Activated naive CD8-positive, alpha-beta T cell (primary cell): ENCODE measurements around the gene RGS7BP.

ENCODE experiments used
- H3K27ac Mint-ChIP-seq: one replicate; pipeline ENCODE4 v1.8.0; 2021; ENCODE audit warnings: mixed read lengths
- H3K27me3 Mint-ChIP-seq: one replicate; pipeline ENCODE4 v1.8.0; 2021; ENCODE audit warnings: mixed read lengths
- H3K36me3 Mint-ChIP-seq: one replicate; pipeline ENCODE4 v1.8.0; 2021; ENCODE audit warnings: mixed read lengths
- H3K4me1 Mint-ChIP-seq: one replicate; pipeline ENCODE4 v1.8.0; 2021; ENCODE audit warnings: low read depth, mixed read lengths
- H3K4me3 Mint-ChIP-seq: one replicate; pipeline ENCODE4 v1.8.0; 2021; ENCODE audit warnings: mild to moderate bottlenecking, mixed read lengths
- H3K9me3 Mint-ChIP-seq: one replicate; pipeline ENCODE4 v1.8.0; 2021; ENCODE audit warnings: low read depth, mixed read lengths

Gene RGS7BP

DNA sequence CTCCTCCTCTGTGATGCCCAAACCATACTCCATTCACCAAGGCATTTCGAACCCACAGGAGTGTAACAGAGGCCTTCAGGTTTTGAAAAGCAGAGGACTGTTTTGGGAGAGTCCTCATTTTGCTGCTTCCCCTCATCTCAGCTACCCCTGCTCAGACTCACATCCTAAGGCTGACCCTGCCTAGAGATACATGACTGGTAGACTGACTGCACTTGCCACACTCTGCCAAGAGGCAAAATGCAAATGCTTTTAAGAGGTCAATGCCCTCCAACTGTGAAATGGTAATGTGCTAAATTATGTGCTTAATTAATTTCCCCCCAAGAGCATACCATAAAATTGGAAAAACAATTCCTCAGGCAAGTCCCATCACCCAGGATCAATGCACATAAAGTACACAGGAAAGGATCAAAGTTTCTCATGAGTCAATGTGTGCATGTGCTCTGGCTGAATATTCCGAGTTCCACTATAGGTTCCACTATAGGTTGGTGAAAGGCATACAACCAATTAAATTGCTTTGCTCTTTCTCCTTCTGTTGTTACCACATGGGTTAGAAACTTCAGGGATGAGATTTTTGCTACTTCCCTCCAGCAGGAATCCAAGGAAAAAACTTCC lies 87.0 kb downstream of the RGS7BP start:
- Mint-ChIP-seq H3K27ac (no peak overlapping the region), H3K27me3 (peaks cover 5% of the 10 kb centered on the region), H3K9me3 (no peaks in the 10 kb centered on the region), H3K4me3 (no peak overlapping the region), H3K4me1 (no peaks in the 10 kb centered on the region), H3K36me3 (no peaks in the 10 kb centered on the region)

DNA sequence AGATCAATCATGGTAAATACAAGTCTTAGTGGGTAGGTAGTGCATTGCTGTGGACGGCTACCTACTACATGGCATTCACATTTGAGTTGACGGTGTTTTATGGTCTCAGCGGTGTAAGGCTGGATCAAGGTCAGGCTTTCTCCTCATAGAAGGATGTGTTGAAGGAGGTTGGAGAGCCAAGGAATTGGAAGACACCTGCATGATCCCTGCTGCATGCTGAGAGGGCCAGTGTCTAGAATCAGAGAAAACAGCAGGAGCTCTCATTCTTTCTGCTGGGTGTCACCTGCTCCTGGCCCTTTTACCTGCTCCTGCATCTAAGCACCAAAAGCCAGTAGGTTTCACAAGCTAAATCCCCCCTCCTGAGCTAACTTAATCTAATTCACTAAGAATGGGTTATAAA lies 88.2 kb downstream of the RGS7BP start:
- Mint-ChIP-seq H3K4me3 (no peak overlapping the region), H3K4me1 (no peaks in the 10 kb centered on the region), H3K9me3 (no peaks in the 10 kb centered on the region), H3K27me3 (peaks cover 5% of the 10 kb centered on the region), H3K27ac (no peak overlapping the region), H3K36me3 (no peaks in the 10 kb centered on the region)

DNA sequence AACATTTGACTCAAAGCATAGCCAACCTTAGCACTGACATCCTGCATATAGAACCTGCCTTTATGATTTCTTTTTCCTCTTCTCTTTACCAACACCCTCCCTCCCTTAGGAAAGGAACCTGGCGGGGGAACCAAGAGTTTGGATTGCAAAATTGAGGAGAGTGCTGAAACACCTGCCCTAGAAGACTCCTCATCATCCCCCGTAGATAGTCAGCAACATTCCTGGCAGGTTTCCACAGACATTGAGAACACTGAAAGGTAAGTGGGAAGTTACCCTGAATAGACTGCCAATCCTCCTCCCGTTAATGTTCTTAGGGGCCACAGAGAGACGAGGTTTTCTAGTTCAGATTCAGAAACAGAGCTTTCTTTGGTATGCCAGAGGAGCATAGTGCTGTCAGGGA lies 88.8 kb downstream of the RGS7BP start:
- H3K36me3 Mint-ChIP-seq = no peaks in the 10 kb centered on the region
- peaks cover 2% of the 10 kb centered on the region for H3K27me3 Mint-ChIP-seq
- no peaks in the 10 kb centered on the region for H3K4me1 Mint-ChIP-seq
- H3K9me3 Mint-ChIP-seq = no peaks in the 10 kb centered on the region
- H3K4me3 Mint-ChIP-seq = no peak overlapping the region
- no peak overlapping the region for H3K27ac Mint-ChIP-seq

DNA sequence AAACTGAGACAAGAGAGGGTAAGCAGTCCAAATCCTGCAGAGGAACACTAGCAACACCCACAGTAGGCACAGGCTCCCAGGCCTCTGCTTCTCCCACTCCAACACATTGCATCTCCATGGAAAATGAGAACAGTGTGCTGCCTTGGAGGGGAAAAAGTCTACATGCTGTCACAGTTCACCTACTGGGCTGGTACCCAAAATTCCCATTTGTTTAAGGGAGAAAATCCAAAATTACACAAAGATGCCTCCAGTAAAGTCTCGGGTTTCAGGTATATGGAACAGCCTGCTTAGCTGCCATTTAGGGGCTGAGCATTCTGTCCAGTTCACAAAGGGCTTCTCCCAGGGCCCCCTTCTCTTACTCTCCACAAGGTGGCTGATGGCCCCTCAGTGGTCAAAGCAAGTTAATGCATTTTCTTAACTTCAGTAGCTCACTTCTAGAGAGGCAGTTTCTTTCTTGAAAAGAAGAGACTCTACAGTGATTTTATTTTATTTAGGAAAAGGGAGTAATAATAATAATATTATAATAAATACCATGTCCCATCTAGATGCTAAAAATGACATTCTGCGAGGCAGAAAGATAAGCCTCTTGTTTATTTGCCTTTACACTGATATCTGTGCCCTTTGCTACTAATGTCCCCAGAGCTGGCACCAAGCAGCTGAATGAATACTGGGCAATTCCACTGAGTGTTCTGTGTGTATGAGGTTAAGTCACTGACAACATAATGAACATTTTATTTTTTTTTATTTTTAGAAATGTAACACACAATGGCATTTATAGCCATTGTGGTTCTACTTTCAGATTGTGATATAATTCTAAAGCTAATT lies 89.4 kb downstream of the RGS7BP start:
- H3K27me3 Mint-ChIP-seq = peaks cover 2% of the 10 kb centered on the region
- H3K27ac Mint-ChIP-seq = no peak overlapping the region
- no peaks in the 10 kb centered on the region for H3K9me3 Mint-ChIP-seq
- H3K4me3 Mint-ChIP-seq = no peak overlapping the region
- no peaks in the 10 kb centered on the region for H3K36me3 Mint-ChIP-seq
- H3K4me1 Mint-ChIP-seq = no peaks in the 10 kb centered on the region

DNA sequence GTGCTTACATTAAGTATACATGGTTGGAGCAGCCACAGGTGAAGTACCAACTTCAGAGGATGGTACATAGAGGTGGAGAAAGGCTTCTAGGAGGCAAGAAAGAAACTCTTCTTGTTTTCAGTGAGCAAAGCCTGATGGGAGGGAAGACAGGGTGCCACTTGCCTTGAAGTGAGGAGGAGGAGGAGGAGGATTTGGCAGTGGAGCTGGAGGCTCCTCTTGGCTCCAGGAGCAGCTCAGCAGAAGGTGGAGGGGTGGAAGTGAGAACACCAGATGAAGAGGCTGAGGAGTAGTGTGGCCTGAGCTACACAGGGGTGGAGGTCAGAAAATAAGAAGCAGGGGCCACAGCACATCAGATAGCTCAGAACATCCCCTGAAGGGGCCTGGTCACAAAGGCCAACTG lies 93.4 kb downstream of the RGS7BP start:
- H3K9me3 Mint-ChIP-seq = no peaks in the 10 kb centered on the region
- no peaks in the 10 kb centered on the region for H3K4me1 Mint-ChIP-seq
- H3K4me3 Mint-ChIP-seq = no peak overlapping the region
- H3K36me3 Mint-ChIP-seq = no peaks in the 10 kb centered on the region
- H3K27ac Mint-ChIP-seq = no peak overlapping the region
- H3K27me3 Mint-ChIP-seq = no peaks in the 10 kb centered on the region

DNA sequence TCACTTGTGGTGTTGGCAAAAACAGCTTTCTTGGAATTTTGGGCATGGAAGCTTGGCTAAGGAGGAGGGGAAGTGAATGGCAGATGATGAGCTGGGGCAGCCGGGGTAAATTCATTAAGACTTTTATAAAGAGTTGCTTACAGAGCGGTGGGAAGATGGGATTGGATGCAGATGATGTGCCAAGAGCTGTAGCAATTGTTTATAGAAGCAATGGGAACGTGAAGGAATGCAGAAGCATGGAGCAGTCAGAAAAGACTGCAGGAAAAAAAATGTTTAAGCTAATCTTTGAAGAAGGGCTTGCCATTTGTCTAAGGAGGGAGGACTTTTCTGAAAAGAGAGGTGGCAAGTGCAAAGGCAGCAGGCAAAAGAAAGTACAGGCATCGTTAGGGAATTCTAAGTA lies 97.9 kb downstream of the RGS7BP start:
- no peaks in the 10 kb centered on the region for H3K9me3 Mint-ChIP-seq
- no peaks in the 10 kb centered on the region for H3K36me3 Mint-ChIP-seq
- no peaks in the 10 kb centered on the region for H3K27me3 Mint-ChIP-seq
- no peak overlapping the region for H3K4me3 Mint-ChIP-seq
- H3K4me1 Mint-ChIP-seq = no peaks in the 10 kb centered on the region
- no peak overlapping the region for H3K27ac Mint-ChIP-seq

DNA sequence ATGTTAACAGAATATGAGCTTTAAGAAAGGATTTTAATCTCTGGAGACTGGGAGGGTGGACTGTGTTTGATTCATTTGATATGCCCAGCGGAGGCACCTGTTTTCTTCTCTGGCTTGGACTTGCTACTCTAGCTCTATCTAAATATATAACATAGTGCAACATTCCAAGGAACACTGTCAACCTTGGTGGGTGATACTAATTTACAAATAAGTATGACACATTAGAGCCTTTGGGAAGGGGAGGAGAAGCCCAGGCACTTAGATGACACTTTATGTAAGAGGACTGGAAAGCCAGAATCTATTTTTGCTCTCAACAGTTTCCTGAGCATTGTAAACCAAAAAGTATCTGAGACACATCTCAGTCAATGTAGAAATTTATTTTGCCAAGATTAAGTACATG lies 101.1 kb downstream of the RGS7BP start:
- H3K27me3 Mint-ChIP-seq = peaks cover 2% of the 10 kb centered on the region
- no peak overlapping the region for H3K4me3 Mint-ChIP-seq
- no peaks in the 10 kb centered on the region for H3K9me3 Mint-ChIP-seq
- H3K27ac Mint-ChIP-seq = no peak overlapping the region
- H3K4me1 Mint-ChIP-seq = no peaks in the 10 kb centered on the region
- no peaks in the 10 kb centered on the region for H3K36me3 Mint-ChIP-seq

DNA sequence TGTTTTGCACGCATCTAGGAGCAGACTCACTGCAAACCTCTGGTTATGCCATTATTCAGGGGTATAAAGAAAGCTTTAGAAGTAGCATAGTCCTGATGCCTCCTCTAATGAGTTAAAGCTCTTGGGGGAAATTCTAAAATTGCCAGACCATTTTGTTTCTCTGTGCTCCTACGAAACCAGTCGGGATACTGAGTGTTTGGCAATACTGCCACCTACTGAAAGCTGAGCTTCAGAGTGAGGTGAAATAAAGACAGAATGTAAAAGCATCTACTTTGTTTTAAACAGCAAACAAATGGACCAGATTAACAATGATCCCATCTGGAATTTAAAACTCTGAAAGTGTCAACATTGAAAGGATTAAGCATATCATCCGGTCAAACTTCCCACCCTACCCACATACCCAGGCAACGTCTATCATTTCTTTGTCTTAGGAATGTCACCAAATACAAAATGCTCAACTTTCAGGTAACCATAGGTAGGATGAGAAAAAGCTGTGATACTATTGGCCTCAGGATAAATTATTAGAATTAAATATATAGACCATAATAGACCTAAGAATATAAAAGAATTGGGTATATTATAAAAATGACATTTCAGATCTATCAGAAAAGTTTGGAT lies 106.6 kb downstream of the RGS7BP start:
- Mint-ChIP-seq H3K36me3 (no peaks in the 10 kb centered on the region), H3K27me3 (peaks cover 6% of the 10 kb centered on the region), H3K4me3 (no peak overlapping the region), H3K4me1 (no peaks in the 10 kb centered on the region), H3K27ac (no peak overlapping the region), H3K9me3 (no peaks in the 10 kb centered on the region)

DNA sequence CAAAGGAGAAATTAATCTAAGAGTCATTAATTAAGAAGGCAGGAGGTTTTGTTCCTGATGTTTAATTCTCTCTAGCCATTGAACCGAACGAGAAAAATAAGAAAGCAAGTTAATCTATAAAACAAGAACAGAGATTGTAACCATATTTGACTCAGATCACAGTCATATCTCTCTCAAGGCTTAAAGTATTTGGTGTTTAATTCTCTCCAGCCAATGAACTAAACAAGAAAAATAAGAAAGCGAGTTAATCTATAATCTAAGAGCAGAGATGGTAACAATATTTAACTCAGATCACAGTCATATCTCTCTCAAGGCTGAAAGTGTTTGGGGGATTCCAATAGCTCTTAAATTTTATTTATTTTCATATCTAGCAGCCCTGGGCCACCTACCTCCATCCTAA lies 110.1 kb downstream of the RGS7BP start:
- Mint-ChIP-seq H3K27me3 (peaks cover 6% of the 10 kb centered on the region), H3K27ac (no peak overlapping the region), H3K4me3 (no peak overlapping the region), H3K4me1 (no peaks in the 10 kb centered on the region), H3K36me3 (no peaks in the 10 kb centered on the region), H3K9me3 (no peaks in the 10 kb centered on the region)

DNA sequence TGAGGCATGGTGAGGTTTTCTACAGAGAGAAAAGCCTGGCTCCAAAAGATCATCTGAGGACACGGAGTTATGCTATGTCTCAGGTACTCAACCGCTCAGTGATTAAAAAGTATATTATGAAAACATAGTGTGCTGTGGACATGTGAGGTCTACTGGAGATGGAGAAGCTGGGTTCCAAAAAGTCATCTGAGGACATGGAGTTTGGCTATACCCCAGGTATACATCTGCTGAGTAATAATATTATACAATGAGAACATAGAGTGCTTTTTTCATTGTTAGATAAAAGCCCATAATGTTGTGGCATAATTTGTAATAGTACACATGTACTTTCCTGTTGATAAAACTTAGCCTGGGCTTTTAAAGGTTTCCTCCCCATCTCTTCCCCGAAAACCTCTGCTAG lies 113.8 kb downstream of the RGS7BP start:
- Mint-ChIP-seq H3K4me3 (no peak overlapping the region), H3K9me3 (no peaks in the 10 kb centered on the region), H3K36me3 (no peaks in the 10 kb centered on the region), H3K27ac (no peak overlapping the region), H3K27me3 (peaks cover 24% of the 10 kb centered on the region), H3K4me1 (no peaks in the 10 kb centered on the region)

DNA sequence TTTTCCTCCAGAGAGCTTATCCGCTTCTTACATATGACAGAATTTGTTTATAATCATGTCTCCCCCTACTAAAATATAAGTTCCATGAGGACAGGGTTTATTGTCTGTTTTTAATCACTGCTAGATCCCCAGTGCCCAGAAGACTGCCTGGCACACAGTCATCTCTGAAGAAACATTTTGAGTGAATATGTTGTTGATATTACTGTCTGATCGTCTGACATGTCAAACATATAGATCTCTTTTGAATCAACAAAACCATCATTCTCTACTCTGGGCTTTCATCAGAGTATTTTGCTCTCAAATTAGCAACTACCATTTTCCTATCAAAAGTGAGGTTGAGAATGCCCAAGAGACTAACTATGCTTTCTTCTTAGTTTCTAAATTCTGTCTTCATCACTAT lies 117.2 kb downstream of the RGS7BP start:
- Mint-ChIP-seq H3K27me3 (peaks cover 22% of the 10 kb centered on the region), H3K36me3 (no peaks in the 10 kb centered on the region), H3K4me3 (no peak overlapping the region), H3K27ac (no peak overlapping the region), H3K9me3 (no peaks in the 10 kb centered on the region), H3K4me1 (no peaks in the 10 kb centered on the region)

DNA sequence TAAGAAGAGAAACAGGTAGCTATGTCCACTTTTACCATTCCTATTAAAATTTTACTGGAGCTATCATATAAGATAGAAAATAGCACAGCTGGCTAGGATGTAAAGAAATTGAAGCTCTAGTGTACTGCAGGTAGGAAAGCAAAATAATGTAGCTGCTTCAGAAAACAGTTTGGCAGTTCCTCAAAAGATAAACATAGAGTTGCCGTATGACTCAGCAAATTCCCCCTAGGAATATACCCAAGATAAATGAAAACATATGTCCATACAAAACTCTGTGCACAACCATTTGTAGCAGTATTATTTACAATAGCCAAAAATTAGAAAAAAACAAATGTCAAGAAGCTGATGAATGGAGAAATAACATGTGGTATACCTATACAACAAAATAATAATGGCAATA lies 119.9 kb downstream of the RGS7BP start:
- H3K36me3 Mint-ChIP-seq = no peaks in the 10 kb centered on the region
- peaks cover 21% of the 10 kb centered on the region for H3K27me3 Mint-ChIP-seq
- no peak overlapping the region for H3K27ac Mint-ChIP-seq
- no peaks in the 10 kb centered on the region for H3K9me3 Mint-ChIP-seq
- H3K4me3 Mint-ChIP-seq = no peak overlapping the region
- no peaks in the 10 kb centered on the region for H3K4me1 Mint-ChIP-seq

DNA sequence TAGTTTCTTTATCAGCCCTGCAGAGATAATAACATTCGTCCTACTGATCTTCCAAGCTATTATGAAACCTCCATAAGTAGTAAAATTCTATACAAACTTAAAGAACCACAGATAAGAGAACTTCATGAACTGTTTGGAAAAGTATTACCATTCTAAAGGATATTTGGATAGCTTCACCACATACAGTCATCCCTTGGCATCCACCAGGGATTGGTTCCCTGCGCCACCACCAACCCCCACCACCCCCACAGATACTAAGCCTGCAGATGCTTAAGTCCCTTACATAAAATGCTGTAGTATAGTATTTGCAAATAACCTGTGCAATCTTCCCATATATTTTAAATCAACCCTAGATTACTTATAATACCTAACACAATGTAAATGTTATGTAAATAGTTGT lies 123.1 kb downstream of the RGS7BP start:
- H3K27ac Mint-ChIP-seq = no peak overlapping the region
- peaks cover 9% of the 10 kb centered on the region for H3K27me3 Mint-ChIP-seq
- no peak overlapping the region for H3K4me3 Mint-ChIP-seq
- no peaks in the 10 kb centered on the region for H3K9me3 Mint-ChIP-seq
- H3K36me3 Mint-ChIP-seq = no peaks in the 10 kb centered on the region
- no peaks in the 10 kb centered on the region for H3K4me1 Mint-ChIP-seq

DNA sequence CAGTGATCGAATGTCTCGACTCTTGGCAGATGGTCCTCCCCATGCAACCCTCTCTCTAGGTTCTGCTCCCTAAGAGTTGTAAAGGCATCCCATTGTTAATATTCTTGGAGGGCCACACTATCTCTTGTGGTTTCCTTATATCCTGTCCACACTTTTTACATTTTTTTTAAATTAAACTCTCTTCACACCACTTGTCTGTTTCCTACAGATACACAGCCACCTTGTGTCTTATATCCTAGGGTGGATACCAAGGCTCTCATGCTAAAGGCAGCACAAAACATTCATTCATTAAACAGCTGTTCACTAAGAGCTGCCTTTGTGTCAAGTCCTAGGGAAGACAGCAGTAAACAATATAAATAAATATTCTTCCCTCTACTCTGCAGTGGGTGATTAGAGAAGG lies 124.0 kb downstream of the RGS7BP start:
- no peaks in the 10 kb centered on the region for H3K4me1 Mint-ChIP-seq
- no peaks in the 10 kb centered on the region for H3K9me3 Mint-ChIP-seq
- H3K4me3 Mint-ChIP-seq = no peak overlapping the region
- no peak overlapping the region for H3K27ac Mint-ChIP-seq
- no peaks in the 10 kb centered on the region for H3K36me3 Mint-ChIP-seq
- H3K27me3 Mint-ChIP-seq = peaks cover 3% of the 10 kb centered on the region

DNA sequence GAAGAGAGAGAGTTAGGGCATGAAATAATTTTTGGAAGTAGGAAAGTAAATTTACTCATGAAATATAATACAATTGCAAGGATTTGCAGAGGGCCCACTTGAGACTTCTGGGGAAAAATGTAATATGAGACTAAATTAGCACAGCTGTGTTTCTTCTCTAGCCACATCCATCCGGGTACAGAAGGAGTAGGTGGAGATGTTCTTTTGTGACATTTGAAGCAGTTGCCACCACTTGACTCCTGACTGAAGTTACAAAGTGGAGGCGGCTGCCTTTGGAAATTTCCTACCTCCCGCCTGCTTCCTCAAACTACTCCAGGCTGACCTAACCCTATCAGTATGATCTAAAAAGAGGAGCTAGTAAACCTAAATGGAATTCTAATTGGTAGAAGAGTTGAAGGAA lies 126.4 kb downstream of the RGS7BP start:
- no peaks in the 10 kb centered on the region for H3K36me3 Mint-ChIP-seq
- no peaks in the 10 kb centered on the region for H3K9me3 Mint-ChIP-seq
- no peaks in the 10 kb centered on the region for H3K4me1 Mint-ChIP-seq
- H3K27ac Mint-ChIP-seq = no peak overlapping the region
- peaks cover 8% of the 10 kb centered on the region for H3K27me3 Mint-ChIP-seq
- no peak overlapping the region for H3K4me3 Mint-ChIP-seq
